GM13976 (cell line): ENCODE data around the gene MANEAL.
"Not testable (repeated sequence)": the region's sequence is repeated elsewhere in the genome, so short reads cannot be mapped to it uniquely, and the experiment has no call there.

Experiments used
- DNase-seq: peaks from one replicate; pipeline ENCODE4 v3.0.0; 2012; ENCODE audit warnings: low spot score
- in situ Hi-C: fragments of 300-500 bp; cut with MboI; formaldehyde crosslinking; loops from one replicate; pipeline ENCODE4 v1.12.0; 2022; ENCODE audit warnings: low sequenced_read_pairs, mixed read lengths, inconsistent platforms; ENCODE audit not compliant: unreplicated experiment
- TF ChIP-seq, protein P1 (sequence below): IDR thresholded peaks from 2 replicates; pipeline ENCODE4 v1.5.1; 2012; ENCODE audit warnings: borderline replicate concordance, mild to moderate bottlenecking; ENCODE audit not compliant: insufficient read depth; ENCODE audit errors: extremely low read depth, missing control alignments, control extremely low read depth

The MANEAL gene

DNA sequence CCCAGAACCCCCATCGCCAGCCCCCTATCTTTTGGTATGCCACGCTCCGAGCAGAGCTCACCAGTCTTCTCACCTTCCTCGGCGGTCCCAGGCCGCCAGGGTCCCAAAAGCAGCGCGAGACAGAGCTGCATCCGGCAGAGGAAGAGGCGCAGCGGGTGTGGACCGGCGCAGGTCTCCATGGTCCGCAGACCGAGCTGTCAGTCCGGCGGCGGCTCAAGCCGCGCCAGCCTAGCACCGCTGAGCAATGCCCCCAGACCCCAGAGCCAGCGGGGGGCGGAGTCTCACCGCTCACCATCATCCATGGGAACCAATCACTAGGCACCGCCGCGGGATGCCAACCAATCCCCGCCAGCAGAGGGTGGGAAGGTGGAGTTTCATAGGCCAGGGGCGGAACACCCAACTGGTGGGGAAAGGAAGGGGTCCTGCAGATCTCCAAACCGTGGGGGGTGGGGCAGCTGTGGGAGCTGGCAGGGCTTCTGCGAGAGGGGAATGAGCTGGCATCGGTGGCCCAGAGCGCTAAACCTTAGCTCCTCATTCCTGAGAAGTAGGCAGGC, 28.7 kb upstream of the MANEAL start, which contains the start of gene EPHA10:
Gene EPHA10 (minus strand): TSS at position 233 of the 554 bp plus-strand sequence. CDS start 54 bp downstream, at position 179.
- TF ChIP-seq, protein P1, sequence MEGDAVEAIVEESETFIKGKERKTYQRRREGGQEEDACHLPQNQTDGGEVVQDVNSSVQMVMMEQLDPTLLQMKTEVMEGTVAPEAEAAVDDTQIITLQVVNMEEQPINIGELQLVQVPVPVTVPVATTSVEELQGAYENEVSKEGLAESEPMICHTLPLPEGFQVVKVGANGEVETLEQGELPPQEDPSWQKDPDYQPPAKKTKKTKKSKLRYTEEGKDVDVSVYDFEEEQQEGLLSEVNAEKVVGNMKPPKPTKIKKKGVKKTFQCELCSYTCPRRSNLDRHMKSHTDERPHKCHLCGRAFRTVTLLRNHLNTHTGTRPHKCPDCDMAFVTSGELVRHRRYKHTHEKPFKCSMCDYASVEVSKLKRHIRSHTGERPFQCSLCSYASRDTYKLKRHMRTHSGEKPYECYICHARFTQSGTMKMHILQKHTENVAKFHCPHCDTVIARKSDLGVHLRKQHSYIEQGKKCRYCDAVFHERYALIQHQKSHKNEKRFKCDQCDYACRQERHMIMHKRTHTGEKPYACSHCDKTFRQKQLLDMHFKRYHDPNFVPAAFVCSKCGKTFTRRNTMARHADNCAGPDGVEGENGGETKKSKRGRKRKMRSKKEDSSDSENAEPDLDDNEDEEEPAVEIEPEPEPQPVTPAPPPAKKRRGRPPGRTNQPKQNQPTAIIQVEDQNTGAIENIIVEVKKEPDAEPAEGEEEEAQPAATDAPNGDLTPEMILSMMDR: no peak
- in situ Hi-C loops: no loop called here
- no peak for DNase-seq

DNA sequence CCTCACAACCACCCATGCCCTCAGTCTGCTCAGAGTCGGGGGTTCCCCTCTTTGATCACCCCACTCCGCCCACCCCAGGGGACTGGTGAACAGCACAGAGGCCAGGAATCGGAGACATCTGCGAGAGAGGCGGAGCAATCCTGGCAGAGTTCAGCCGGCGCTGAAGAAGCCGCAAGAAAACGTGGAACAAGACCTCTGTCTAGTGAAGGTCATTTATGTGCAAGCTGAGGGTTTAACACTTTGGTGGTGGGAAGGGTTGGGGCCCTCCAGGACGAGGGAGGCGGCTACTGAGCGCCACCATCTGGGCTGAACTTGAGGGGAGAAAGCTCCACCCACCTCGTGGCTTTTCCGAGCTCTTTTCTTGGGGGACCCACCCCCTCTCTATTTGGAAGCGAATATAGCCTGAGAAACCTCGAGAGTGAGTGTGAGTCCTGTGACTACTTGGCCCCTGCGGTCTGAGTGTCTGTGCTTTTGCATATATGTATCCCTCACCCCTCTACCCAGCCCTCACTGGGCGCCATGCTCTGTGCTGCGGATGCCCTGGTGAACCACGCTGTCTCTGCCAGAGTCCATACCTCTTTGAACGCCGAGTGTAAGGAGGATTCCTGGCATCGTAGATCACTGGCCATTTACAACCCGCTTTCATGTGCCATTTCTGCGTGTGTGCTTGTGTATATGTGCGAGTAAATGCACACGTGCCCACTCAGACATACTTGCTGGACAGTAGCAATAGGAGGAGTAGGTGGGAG, 27.6 kb upstream of the MANEAL start:
- in situ Hi-C loops: no loop called here
- TF ChIP-seq, protein P1: peak; percentile 7
- peak; percentile 52 for DNase-seq

DNA sequence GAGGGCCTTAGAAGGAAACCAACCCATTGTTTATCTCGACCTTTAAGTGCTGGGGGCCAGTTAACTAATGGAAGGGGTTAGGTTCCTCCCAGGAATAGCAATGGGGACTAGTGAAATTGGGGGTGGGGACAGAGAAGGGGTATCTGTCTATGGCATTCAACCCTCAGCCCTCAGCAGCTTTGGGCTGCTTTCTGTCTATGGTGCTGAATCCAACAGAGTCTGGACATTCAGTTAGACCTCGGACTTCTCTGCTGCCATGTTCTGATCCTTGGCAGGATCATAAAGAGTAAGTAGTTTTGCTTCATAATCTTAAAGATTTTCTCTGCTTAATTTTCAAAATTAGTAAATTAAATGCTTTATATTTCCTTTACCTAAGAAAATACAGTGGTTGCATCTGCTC, 26.2 kb upstream of the MANEAL start:
- no peak for DNase-seq
- in situ Hi-C loops: no loop called here
- TF ChIP-seq, protein P1: no peak

DNA sequence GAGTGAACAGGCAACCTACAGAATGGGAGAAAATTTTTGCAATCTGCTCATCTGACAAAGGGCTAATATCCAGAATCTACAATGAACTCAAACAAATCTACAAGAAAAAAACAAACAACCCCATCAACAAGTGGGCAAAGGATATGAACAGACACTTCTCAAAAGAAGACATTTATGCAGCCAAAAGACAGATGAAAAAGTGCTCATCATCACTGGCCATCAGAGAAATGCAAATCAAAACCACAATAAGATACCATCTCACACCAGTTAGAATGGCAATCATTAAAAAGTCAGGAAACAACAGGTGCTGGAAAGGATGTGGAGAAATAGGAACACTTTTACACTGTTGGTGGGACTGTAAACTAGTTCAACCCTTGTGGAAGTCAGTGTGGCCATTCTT, 22.2 kb upstream of the MANEAL start:
- DNase-seq, in situ Hi-C loops: not testable (repeated sequence)

DNA sequence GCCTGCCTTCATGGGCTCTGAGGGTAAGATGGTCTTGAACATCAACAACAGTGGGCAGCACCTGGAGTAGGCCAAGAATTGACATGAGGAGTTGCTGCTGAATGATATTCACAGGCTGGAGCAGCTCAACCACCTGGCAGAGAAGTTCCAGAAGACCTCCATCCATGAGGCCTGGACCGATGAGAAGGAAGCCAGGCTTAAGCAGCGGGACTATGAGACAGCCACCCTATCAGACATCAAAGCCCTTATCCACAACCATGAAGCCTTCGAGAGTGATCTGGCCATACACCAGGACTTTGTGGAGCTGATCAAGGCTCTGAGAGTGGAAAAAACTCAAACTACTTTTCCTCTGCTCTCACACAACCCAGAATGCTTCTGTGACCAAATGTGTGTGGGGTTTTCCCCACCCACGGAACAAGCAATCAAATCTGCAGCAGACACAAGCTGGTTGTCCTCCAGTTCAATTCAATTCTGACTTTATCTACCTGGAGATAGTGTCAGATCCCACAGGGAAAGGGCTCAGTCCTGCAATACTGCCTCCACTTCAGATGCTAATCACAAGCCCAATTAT, 16.6 kb upstream of the MANEAL start:
- peak; percentile 47 for DNase-seq
- in situ Hi-C loops: no loop called here
- TF ChIP-seq, protein P1: no peak

DNA sequence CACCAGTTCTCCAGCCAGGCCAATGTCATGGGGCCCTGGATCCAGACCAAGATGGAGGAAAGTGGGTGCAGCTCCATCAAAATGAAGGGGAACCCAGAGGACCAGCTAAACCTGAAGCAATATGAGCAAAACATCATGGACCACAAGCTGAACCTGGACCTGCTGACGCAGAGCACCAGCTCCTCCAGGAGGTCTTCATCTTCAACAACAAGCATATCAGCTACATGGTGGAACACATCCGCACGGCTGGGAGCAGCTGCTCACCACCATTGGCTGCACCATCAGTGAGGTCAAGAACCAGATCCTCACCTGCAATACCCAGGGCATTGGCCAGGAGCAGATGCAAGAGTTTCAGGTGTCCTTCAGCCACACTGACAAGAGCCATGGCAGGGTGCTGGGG, 15.0 kb upstream of the MANEAL start:
- no peak for DNase-seq
- in situ Hi-C loops: no loop called here
- TF ChIP-seq, protein P1: no peak

DNA sequence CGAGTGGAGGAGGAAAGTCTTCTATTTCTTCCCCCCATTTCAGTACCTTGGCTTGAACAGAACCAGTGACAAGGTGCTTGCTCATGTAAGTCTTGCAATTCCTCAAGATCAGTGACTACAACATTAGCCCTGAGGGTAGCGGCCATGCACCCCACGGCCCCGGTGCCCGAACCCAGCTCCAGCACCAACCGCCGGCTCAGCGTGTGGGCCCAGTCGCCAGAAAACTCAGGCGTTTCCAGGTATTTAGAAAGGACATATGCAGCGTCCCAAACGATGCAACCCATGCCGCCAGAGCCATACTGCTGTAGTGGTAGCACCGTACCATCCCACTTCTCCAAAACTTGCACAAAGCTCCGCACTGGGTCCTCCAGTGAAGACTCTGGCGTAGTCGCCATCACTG, 11.2 kb upstream of the MANEAL start:
- in situ Hi-C loops: no loop called here
- TF ChIP-seq, protein P1: no peak
- DNase-seq: no peak
